SU-DHL-6 (cell line): ENCODE results near the gene EEF1E1.

Experiments used
- EZH2phosphoT487 ChIP-seq: fragments of 200-600 bp; sonication (generic), shearing (Covaris generic); conservative IDR thresholded peaks from 2 replicates; pipeline ENCODE4 v1.6.1; 2018; ENCODE audit warnings: mild to moderate bottlenecking, antibody characterized with exemption, low read length, moderate library complexity, mixed read lengths
- TF ChIP-seq, protein P1 (sequence below): fragments of 200-600 bp; sonication (generic); IDR thresholded peaks from one replicate; pipeline ENCODE4 v1.5.1; 2017; ENCODE audit warnings: antibody characterized with exemption, mild to moderate bottlenecking, low read length, moderate library complexity; ENCODE audit not compliant: insufficient read depth, poor library complexity, severe bottlenecking

DNA sequence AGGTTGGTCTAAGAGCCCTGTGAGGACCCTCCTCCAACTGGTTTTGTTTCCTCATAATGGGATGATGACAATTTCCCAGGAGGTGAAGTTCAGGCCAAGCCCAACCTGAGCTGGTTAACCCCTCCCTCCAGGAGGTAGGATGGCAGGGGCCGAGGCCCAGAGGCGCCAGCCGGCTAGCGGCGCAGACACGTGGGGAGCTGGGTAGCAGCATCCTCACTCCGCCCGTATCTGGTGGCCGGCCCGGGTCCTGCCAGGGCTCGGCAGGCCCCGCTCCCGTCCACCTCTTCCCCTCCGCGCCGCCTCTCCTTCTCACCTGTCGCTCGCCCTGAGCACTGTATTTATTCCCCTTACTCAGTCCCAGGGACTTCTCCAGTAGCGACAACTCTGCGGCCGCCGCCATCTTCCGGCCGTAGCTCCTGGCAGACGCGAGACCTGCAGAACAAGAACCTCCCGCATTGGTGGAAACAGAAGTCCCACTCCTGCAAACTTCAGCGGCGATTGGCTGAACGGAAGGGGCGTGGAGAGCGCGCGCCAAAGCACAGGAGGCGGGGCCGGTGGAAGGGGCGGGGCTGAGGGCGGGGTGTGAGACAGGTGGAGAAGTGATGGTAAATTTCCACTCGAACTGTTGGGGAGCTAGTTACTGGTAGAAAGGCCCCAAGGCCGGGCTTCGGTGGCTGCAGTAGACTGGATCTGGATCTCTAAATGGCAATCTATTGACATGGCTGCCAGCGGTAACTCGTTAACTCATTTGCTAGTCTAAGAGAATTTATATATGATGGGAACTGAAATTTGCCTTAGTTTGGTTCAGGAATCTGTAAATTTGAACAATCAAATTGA, at the start of gene EEF1E1:
- TF ChIP-seq, protein P1, sequence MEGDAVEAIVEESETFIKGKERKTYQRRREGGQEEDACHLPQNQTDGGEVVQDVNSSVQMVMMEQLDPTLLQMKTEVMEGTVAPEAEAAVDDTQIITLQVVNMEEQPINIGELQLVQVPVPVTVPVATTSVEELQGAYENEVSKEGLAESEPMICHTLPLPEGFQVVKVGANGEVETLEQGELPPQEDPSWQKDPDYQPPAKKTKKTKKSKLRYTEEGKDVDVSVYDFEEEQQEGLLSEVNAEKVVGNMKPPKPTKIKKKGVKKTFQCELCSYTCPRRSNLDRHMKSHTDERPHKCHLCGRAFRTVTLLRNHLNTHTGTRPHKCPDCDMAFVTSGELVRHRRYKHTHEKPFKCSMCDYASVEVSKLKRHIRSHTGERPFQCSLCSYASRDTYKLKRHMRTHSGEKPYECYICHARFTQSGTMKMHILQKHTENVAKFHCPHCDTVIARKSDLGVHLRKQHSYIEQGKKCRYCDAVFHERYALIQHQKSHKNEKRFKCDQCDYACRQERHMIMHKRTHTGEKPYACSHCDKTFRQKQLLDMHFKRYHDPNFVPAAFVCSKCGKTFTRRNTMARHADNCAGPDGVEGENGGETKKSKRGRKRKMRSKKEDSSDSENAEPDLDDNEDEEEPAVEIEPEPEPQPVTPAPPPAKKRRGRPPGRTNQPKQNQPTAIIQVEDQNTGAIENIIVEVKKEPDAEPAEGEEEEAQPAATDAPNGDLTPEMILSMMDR: no peak
- no peak for TF ChIP-seq EZH2phosphoT487
